ENCODE data around the gene LIG1.

The LIG1 gene

GRCh38 chr19:48169939-48170803 lies at the start of gene LIG1, which contains the start of gene ZSWIM9:
Gene LIG1 (minus strand): TSS chr19:48170344. CDS start chr19:48165566, 4,778 bp downstream.
Gene ZSWIM9 (plus strand): TSS chr19:48170680. CDS start chr19:48171803, 1,123 bp downstream.
- peak; percentile 91 for DNase-seq

DNA sequence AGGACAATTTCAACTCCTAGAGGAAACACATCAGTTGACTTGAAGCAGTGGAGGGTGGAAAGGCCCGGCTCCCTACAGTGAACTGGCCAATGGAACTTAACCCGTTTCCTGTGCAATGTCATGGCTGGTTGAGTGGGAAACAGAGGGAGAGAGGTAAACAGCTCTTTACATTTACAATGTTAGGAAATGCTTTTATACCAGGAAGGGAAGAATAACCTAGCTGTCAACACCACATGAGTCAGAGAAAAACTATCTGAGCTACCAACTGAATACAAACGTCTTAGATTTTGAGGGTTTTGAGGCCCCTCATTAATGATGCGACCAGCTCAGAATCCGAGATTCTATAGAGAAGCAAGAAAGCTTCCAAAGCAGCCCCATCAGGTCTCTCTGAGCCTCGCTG lies 48.9 kb upstream of the LIG1 start:
- DNase-seq, result no peak

GRCh38 chr19:48216933-48217332 lies 46.8 kb upstream of the LIG1 start:
- no peak for DNase-seq

GRCh38 chr19:48213959-48214358 lies 43.8 kb upstream of the LIG1 start:
- no peak for DNase-seq

- no peak for DNase-seq
These were observed 39.9 kb upstream of the LIG1 start for GRCh38 chr19:48210005-48210404.

DNA sequence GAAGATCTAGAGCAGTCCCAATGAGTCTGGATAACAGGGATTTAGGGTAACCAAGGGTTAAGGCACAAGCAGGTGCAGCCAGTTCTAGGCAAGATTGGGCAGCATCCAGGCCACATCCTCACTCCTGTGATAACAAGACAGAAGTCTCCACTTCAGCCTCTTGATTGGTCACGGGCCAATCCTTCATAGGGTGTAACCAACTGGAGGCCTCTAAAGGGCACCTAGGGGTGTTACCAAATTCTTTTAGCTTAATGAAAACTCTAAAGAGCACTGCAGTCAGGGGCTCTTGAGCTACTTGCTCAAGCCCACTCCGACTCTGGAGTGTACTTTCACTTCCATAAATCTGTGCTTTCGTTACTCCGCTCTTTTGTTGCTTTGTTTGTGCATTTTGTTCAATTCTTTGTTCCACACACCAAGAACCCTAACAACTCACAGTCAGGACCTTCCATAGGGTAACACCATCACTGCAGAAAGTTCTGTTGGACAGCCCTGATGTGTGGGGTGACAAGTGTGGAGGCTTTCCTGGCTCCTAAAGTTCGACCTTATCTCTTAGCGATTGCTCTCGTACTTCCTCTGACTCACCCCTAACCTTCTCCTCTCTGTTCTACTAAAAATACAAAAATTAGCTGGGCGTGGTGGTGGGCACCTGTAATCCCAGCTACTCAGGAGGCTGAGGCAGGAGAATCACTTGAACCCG lies 36.4 kb upstream of the LIG1 start:
- no peak for DNase-seq

DNA sequence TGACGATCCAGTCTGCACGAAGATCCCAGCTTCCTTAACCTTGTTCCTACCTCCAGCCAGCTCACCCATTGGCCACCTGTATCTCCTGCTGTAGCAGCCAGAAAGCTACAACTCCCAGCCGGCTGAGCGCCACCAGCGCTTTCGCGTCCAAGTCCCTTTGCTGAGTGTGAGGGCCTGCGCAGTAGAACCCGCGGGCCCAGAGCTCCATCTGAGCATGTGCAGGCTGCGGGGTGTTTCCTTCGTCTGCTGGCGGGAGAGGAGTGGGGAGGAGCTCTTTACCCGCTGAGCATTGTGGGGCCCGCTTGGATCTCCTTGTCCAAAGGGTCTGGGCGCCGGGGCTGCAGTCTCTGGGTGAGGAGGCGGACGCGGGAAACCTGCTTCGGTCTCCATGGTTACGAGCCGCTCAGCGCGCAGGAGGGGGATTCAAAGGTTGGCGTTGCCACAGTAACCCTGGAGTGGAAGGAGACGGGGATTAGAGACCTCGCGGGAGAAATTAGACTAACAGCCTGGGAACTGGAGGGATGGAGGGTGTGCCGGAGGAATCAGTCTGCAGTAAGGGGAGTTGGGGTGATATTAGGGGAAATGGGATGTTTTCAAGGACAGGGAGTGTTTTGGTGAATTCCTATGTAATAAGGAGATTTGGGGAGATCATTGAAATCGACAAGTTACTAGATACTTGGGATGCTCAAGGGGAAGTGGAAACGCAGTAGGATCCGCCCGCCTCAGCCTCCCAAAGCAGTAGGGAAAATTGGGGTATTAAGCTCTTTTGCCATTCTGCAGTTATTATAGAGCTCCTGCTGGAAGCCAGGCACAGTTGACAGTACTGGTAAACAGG lies 33.9 kb upstream of the LIG1 start:
- peak; percentile 93 for DNase-seq

DNA sequence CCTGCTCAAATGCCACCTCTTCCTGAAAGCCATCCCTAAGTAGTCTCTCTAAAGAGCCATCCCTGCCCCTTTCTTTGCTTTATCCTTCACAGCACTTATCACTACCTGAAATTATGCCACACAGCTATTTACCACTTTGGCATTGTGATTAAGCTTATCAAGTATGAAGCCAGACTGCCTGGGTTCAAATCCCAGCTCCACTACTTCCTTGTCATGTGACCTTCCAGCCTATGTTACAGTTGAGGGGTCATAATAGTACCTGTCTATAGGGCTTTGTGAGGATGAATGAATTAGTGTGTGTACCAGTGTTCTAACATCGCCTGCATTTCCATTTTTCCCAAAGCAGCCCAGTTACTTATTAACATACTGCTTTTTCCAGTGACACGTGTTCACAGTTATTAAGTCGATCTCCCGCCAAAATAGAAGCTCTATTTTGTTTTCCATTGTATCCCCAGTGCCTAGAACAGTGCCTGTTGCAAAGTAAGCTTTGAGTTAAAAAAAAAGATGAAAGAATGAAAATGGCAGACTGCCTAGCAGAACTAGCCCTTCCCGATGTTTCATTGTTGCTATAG lies 33.2 kb upstream of the LIG1 start:
- DNase-seq, result no peak

- DNase-seq, result no peak
These were observed 27.0 kb upstream of the LIG1 start for GRCh38 chr19:48196933-48197665.

DNA sequence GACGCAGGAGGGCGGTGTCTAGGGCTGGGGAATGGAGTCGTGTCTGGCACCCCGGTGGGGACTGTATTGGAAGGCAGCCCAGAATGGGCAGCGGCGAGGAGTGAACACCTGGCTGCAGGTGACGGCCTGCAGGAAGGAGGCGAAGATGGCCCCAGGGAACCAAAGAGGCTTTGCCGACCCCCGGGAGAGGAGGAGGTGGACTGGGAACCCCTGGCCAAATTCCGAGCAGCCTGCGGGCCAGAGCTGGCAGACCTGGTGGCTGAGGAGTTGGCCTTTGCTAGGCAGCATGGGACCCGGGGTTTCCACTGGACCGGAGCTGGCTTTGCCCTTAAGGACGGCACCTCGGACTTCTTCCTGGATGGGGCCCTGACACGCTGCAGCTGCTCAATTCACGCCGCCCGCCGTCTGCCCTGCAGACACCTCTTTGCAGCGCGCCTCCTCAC lies 26.2 kb upstream of the LIG1 start:
- no peak for DNase-seq

GRCh38 chr19:48194844-48195830 lies 25.0 kb upstream of the LIG1 start:
- no peak for DNase-seq

- DNase-seq, result peak; percentile 42
These were observed 24.1 kb upstream of the LIG1 start for GRCh38 chr19:48194041-48194843.

- DNase-seq, result no peak
These were observed 22.6 kb upstream of the LIG1 start for GRCh38 chr19:48192750-48193149.

DNA sequence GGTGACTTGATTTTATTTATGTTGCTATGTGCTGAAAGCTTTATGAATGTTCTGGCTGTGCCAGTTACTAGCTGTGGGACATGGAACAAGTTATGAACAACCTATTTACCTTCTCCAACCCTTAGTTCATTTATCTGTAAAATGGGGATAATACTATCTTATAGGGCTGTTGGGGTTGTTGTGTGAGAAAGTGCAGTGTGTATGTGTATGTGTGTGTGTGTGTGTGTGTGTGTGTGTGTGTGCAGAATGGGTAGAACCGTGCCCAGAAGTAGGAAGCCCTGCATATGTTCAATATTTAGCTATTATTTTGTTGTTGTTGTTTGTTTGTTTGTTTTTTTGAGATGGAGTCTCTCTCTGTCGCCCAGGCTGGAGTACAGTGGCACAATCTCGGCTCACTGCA lies 20.7 kb upstream of the LIG1 start:
- DNase-seq, result no peak

GRCh38 chr19:48190288-48190884 lies 20.2 kb upstream of the LIG1 start:
- peak; percentile 31 for DNase-seq

DNA sequence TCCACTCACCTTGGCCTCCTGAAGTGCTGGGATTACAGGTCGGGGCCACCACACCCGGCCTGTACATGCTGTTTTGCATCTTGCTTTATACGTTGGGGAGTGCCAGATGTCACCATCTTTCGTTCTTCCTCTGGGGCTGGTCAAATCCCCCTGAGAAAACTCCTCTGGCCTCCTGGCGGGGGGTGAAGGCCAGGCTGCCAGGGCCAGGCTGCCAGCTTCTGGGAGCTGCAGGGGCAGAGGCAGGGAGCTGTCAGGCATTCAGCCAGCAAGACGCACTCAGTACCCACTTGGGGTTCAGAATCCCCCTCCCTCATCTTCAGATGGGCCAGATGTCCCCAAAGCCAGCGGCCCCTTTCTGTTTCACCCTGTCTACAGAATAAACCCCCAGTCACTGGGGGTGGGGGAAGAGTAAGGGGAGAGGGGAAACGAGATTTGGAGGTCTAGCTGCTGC lies 16.4 kb upstream of the LIG1 start:
- no peak for DNase-seq

GRCh38 chr19:48186015-48186414 lies 15.9 kb upstream of the LIG1 start:
- DNase-seq, result no peak

GRCh38 chr19:48183356-48183755 lies 13.2 kb upstream of the LIG1 start:
- no peak for DNase-seq

DNA sequence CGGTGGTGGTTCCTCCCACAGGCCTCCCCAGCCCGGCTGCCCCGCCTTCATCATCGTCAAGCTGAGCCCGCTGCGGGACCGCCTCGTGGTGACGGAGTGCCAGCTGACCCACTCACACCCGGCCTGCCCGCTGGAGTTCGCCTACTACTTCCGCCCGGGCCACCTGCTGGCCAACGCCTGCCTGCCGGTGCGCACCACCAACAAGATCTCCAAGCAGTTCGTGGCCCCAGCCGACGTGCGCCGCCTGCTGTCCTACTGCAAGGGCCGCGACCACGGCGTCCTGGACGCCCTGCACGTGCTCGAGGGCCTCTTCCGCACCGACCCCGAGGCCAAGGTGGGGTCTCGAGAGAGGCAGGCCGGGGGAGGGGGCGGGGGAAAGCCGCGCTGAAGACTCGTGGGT lies 12.3 kb upstream of the LIG1 start:
- DNase-seq, result no peak

Data from CD4-positive, alpha-beta T cell treated with Interleukin-10 for 1 hour (primary cell).